ENCODE results near the gene PBRM1. TPM values are rescaled to one million over a fixed set of nuclear protein-coding genes. Genes with fewer than 3 reads are reported as not detected.

The PBRM1 gene
- total RNA-seq, 4 donors from 2014 or later: 89.4 to 118 (median 114) TPM

GRCh38 chr3:52722491-52722890, 36.8 kb upstream of the PBRM1 start:
- ATAC-seq (ENCODE audit: low FRiP score) (no peak), DNase-seq (ENCODE audit: low spot score) (no peak)
- no peak for TF ChIP-seq CTCF (IDR thresholded peaks at IDR 0.05)

DNA sequence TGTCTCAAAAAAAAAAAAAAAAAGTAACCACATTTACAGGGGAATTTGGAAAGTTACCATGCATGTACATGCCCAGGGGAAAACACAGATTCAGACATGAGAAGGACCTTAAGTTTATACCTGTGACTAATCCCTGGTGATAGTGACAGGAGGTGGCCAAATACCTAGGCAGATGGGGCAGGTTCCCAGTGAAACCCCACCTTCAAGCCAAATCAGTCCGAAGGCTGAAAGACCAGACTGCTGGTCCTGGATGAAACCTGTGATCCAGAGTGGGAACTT, 36.0 kb upstream of the PBRM1 start:
- ATAC-seq (ENCODE audit: low FRiP score) (no peak), DNase-seq (ENCODE audit: low spot score) (no peak)
- TF ChIP-seq CTCF (IDR thresholded peaks at IDR 0.05): no peak

GRCh38 chr3:52721002-52721729, 35.5 kb upstream of the PBRM1 start:
- ATAC-seq (ENCODE audit: low FRiP score) (no peak), DNase-seq (ENCODE audit: low spot score) (no peak)
- TF ChIP-seq CTCF (IDR thresholded peaks at IDR 0.05): no peak

DNA sequence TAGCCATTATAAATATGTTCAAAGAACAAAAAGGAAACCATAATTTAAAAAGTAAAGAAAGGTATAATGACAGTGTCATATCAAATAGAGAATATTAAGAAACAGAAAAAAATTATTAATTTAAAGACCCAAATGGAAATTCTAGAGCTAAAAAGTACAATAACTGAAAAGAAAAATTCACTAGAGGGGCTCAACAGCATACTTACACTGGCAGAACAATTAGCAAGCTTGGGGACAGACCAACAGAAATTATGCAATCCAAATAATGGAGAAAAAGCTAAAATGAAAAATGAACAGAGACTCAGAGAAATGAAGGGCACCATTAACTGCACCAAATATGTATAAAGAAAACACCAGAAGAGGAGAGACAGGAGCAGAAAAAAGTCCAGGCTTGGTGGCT, 33.9 kb upstream of the PBRM1 start:
- no peak for TF ChIP-seq CTCF (IDR thresholded peaks at IDR 0.05)
- DNase-seq (ENCODE audit: low spot score) (no peak), ATAC-seq (ENCODE audit: low FRiP score) (no peak)

DNA sequence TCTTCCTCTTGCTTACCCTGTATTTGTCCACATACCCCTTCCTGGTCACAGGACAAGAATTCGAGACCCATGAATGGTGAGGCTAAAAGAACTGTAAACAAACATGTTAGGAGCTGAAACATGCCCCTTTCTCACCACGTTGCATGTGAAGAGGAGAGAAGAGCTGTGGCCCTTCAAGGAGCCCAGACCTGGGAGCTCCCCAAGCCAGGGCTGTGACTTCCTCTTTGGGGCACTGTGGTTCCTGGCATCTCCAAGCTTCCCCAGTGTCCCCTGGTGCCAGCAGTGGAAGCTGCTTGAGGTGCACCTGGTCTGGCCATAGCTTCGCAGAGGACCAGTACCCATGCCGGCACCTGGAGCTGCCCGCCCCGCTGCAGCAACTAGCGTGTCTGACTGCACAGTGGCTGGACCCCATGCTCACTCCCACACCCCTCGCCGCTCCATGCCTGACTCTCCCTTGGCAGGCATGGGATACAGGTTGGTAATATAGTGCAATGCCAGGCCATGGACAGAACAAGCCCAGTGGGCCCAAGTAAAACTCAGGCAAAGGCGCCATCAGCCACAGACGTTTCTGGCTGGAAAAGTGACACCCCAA, 30.1 kb upstream of the PBRM1 start:
- TF ChIP-seq CTCF (IDR thresholded peaks at IDR 0.05): no peak
- ATAC-seq (ENCODE audit: low FRiP score) (no peak), DNase-seq (ENCODE audit: low spot score) (no peak)

- no peak for TF ChIP-seq CTCF (IDR thresholded peaks at IDR 0.05)
- no peak for ATAC-seq (ENCODE audit: low FRiP score)
- DNase-seq (ENCODE audit: low spot score): no peak
Observed at GRCh38 chr3:52714335-52715302, 28.9 kb upstream of the PBRM1 start.

Measured in omental fat pad (tissue), 4 donors.